HepG2 (cell line): ENCODE data around the gene RNF14. TPM values are rescaled to one million over a fixed set of nuclear protein-coding genes. Genes with fewer than 3 reads are reported as not detected.

ENCODE experiments used
- ATF5 ChIP-seq: sonication (generic); formaldehyde crosslinking; IDR thresholded peaks from 2 replicates; pipeline ENCODE4 v1.4.0; 2020; ENCODE audit warnings: mild to moderate bottlenecking, low read depth, missing genetic modification reagents
- BRF2 ChIP-seq: sonication (generic); formaldehyde crosslinking; IDR thresholded peaks from 2 replicates; pipeline ENCODE4 v1.8.1; 2022; ENCODE audit warnings: mild to moderate bottlenecking, missing genetic modification reagents
- CREB1 ChIP-seq, 2 experiments: fragments of 450-650 bp in 1 of 2; IDR thresholded peaks; 2 replicates each; pipeline ENCODE4 v1.6.1; 2016 to 2017; ENCODE audit warnings: control low read depth in 1 of 2, mild to moderate bottlenecking in 1 of 2, missing compliant biosample characterization in 1 of 2, missing genetic modification characterization in 1 of 2
- NCOR1 ChIP-seq: fragments of 200-600 bp; sonication (generic); IDR thresholded peaks from 2 replicates; pipeline ENCODE4 v1.7.0; 2017; ENCODE audit warnings: antibody characterized with exemption, low read length, borderline replicate concordance
- PAWR ChIP-seq: sonication (generic); formaldehyde crosslinking; IDR thresholded peaks from 2 replicates; pipeline ENCODE4 v1.4.0; 2020; ENCODE audit warnings: missing genetic modification reagents, mild to moderate bottlenecking, borderline replicate concordance
- PBX2 ChIP-seq: IDR thresholded peaks from 2 replicates; pipeline ENCODE4 v1.6.1; 2016; ENCODE audit warnings: control low read depth
- PHF21A ChIP-seq: sonication (generic); formaldehyde crosslinking; IDR thresholded peaks from 2 replicates; pipeline ENCODE4 v1.5.0; 2020; ENCODE audit warnings: mild to moderate bottlenecking, missing genetic modification reagents
- POLR2A ChIP-seq, 2 experiments: IDR thresholded peaks; 2 replicates each; pipeline ENCODE4 v1.6.1; 2011; ENCODE audit warnings: low read depth in 2 of 2, low read length in 2 of 2, mild to moderate bottlenecking in 1 of 2, moderate library complexity in 1 of 2; ENCODE audit not compliant: insufficient read depth in 1 of 2
- SMC3 ChIP-seq: IDR thresholded peaks from 2 replicates; pipeline ENCODE4 v1.6.1; 2011; ENCODE audit warnings: low read length, improper control_type of control experiment
- SRSF4 ChIP-seq: fragments of 200-400 bp; formaldehyde crosslinking; IDR thresholded peaks from one replicate; pipeline ENCODE4 v1.6.1; 2018; ENCODE audit warnings: mild to moderate bottlenecking, low read depth, low read length, moderate library complexity; ENCODE audit not compliant: poor library complexity, severe bottlenecking
- ZFP37 ChIP-seq: sonication (generic); formaldehyde crosslinking; IDR thresholded peaks from 2 replicates; pipeline ENCODE4 v1.4.0; 2020; ENCODE audit warnings: missing genetic modification reagents, borderline replicate concordance
- ZNF33B ChIP-seq: sonication (generic); formaldehyde crosslinking; IDR thresholded peaks from 2 replicates; pipeline ENCODE4 v1.5.1; 2020; ENCODE audit warnings: mild to moderate bottlenecking, missing genetic modification reagents
- polyA plus RNA-seq, 8 experiments: library from polyadenylated mRNA; depleted of rRNA in 3 of 8; stranded (reverse) in 7 of 8; unstranded in 1 of 8; fragments of >200 nt; fragmentation: Illumina TruSeq in 4 of 8; extraction: Trizol in 4 of 8; gene quantifications; 2 replicates each; pipeline versions ENCODE4 v1.2.1 to v1.2.3, GENCODE V29; 2011 to 2016; ENCODE audit warnings: low read depth in 4 of 8, missing spikeins in 1 of 8, mixed read lengths in 1 of 8; ENCODE audit not compliant: insufficient read depth in 1 of 8
- total RNA-seq, 5 experiments: library from RNA; depleted of rRNA; stranded (reverse); fragments of >200 nt; fragmentation: Illumina TruSeq; extraction: Trizol; gene quantifications; 2 replicates each; pipeline ENCODE4 v1.2.3, GENCODE V29; 2016; ENCODE audit warnings: low read depth in 1 of 5
- TF ChIP-seq, protein P1 (sequence below): sonication (generic); formaldehyde crosslinking; IDR thresholded peaks from 2 replicates; pipeline ENCODE4 v1.4.0; 2020; ENCODE audit warnings: missing genetic modification reagents, low read depth, mild to moderate bottlenecking, borderline replicate concordance
- TF ChIP-seq, protein P2 (sequence below): sonication (generic); formaldehyde crosslinking; IDR thresholded peaks from one replicate; pipeline ENCODE4 v1.5.1; 2020; ENCODE audit warnings: mild to moderate bottlenecking, missing genetic modification reagents; ENCODE audit errors: not compliant biosample characterization

RNF14 gene
- total and polyA plus RNA-seq, 2 of the 13 experiments (the other 11 are each of a cell fraction or from before 2014, with no cell fraction given), result 11.3 to 28.1 TPM

DNA sequence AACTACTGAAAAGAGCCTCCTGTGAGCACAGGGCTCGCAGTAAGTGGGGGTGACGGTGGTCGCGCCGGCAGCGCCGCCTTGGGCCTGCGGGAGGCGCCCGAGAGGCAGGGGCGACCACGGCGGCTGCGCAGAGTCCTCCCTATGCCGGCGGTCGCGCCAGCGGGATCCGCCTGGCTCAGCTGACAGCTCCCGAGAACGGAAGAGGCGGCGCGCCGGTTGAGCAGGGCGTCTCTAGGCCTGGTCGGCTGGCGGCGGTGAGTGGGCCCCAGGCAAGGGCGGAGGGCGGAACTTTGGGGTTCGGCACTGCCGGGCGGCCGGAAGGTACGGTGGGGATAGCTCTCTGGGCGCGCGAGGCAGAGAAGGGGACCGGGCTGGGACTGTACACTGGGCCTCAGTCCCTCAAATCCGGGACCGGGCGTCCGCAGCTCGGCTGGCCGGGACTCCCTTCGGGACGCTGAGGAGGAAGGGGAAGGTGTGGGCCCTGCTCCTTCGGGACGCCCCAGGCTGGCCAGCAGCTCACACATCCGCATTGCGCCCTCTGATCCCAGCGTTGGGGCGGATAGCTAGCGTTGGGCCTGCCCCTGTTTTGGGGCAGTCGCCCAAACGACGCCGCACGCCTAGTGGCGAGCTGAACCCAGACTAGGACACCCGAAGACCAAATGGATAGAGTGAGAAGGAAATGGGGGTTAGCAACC lies at the start of gene RNF14 (continued):
- TF ChIP-seq PAWR (CRISPR knock-in tag) (0 out of 2 replicates have a peak, but pooled peaks have one; percentile 73), BRF2 (no peak), CREB1 (IDR thresholded peaks at IDR 0.05) (0 out of 2 replicates have a peak, but pooled peaks have one; percentile 1), CREB1 (CRISPR knock-in tag; IDR thresholded peaks at IDR 0.05) (no peak), SMC3 (no peak), ATF5 (CRISPR knock-in tag) (no peak), ZFP37 (CRISPR knock-in tag) (peak; percentile 12; the same call in 1 of the 2 replicates), PHF21A (peak; percentile 92), SRSF4 (no peak), PBX2 (CRISPR knock-in tag) (no peak), NCOR1 (no peak), ZNF33B (no peak), POLR2A (IDR thresholded peaks at IDR 0.05; ENCODE audit: insufficient read depth in 1 of 2, low read depth in 2 of 2, low read length in 2 of 2) (peak; percentile 83 to 91)
- TF ChIP-seq, protein P1, sequence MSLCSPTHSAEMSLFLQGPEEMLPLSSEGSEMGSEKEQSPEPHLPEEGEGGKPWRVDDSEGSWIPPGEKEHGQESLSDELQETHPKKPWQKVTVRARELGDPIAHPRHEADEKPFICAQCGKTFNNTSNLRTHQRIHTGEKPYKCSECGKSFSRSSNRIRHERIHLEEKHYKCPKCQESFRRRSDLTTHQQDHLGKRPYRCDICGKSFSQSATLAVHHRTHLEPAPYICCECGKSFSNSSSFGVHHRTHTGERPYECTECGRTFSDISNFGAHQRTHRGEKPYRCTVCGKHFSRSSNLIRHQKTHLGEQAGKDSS (CRISPR knock-in tag), result peak; percentile 83; the same call in 1 of the 2 replicates
- TF ChIP-seq, protein P2, sequence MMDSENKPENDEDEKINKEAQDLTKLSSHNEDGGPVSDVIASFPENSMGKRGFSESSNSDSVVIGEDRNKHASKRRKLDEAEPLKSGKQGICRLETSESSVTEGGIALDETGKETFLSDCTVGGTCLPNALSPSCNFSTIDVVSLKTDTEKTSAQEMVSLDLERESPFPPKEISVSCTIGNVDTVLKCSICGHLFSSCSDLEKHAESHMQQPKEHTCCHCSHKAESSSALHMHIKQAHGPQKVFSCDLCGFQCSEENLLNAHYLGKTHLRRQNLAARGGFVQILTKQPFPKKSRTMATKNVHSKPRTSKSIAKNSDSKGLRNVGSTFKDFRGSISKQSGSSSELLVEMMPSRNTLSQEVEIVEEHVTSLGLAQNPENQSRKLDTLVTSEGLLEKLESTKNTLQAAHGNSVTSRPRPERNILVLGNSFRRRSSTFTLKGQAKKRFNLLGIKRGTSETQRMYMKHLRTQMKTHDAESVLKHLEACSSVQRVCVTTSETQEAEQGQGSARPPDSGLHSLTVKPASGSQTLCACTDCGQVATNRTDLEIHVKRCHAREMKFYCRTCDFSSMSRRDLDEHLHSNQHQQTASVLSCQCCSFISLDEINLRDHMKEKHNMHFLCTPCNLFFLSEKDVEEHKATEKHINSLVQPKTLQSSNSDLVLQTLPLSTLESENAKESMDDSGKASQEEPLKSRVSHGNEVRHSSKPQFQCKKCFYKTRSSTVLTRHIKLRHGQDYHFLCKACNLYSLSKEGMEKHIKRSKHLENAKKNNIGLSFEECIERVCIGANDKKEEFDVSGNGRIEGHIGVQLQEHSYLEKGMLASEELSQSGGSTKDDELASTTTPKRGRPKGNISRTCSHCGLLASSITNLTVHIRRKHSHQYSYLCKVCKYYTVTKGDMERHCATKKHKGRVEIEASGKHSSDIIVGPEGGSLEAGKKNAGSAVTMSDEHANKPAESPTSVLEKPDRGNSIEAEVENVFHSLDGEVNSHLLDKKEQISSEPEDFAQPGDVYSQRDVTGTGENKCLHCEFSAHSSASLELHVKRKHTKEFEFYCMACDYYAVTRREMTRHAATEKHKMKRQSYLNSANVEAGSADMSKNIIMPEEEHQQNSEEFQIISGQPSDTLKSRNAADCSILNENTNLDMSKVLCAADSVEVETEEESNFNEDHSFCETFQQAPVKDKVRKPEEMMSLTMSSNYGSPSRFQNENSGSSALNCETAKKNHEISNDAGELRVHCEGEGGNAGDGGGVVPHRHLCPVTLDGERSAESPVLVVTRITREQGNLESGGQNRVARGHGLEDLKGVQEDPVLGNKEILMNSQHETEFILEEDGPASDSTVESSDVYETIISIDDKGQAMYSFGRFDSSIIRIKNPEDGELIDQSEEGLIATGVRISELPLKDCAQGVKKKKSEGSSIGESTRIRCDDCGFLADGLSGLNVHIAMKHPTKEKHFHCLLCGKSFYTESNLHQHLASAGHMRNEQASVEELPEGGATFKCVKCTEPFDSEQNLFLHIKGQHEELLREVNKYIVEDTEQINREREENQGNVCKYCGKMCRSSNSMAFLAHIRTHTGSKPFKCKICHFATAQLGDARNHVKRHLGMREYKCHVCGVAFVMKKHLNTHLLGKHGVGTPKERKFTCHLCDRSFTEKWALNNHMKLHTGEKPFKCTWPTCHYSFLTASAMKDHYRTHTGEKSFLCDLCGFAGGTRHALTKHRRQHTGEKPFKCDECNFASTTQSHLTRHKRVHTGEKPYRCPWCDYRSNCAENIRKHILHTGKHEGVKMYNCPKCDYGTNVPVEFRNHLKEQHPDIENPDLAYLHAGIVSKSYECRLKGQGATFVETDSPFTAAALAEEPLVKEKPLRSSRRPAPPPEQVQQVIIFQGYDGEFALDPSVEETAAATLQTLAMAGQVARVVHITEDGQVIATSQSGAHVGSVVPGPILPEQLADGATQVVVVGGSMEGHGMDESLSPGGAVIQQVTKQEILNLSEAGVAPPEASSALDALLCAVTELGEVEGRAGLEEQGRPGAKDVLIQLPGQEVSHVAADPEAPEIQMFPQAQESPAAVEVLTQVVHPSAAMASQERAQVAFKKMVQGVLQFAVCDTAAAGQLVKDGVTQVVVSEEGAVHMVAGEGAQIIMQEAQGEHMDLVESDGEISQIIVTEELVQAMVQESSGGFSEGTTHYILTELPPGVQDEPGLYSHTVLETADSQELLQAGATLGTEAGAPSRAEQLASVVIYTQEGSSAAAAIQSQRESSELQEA (CRISPR knock-in tag), result peak; percentile 82
